NOMO-1 (cell line): ENCODE results near the gene SRPK2.

Experiments
- DNase-seq, 2 experiments: peaks; one replicate each; lab custom pipeline; 2025; ENCODE audit not compliant: unreplicated experiment in 2 of 2; lab: John Stamatoyannopoulos, UW

Gene SRPK2

DNA sequence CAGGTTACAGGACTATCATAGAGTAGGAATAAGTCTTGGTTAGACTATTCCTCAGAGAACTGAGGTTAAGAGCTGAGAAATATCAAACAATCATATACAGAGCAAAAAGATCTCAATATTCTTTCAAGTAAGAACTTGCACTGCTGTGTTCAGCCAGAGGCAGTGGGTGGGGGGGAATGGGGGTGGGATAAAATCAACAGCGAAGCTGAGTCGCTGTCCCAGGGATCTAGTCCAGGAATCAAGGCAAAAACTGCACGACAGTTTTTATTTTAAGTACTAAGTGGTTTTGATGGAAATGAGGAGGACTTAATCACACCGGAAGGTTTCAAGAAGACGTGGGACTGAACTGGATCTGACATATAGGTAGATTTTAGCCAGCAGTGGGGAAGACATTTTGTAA is 159.1 kb downstream of the SRPK2 start:
- no peak for DNase-seq

DNA sequence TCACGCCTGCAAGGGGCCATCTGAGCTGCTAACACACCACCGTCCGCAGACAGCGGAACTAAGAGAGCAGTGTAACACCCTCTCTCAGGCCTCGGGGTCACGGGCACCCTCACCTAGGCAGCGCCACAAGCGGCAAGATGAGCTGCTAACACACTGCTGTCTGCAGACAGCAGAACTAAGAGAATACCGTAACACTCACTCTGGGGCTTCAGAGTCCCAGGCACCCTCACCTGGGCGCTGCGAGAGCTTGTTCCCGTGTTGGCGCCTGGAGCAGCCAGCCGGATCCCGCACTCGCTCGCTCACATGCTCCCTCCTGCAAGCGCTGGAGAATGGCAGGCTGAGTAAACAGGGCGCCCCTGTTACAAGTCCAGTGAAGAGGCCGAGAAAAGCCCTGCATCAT is 160.2 kb downstream of the SRPK2 start:
- DNase-seq, result no peak

DNA sequence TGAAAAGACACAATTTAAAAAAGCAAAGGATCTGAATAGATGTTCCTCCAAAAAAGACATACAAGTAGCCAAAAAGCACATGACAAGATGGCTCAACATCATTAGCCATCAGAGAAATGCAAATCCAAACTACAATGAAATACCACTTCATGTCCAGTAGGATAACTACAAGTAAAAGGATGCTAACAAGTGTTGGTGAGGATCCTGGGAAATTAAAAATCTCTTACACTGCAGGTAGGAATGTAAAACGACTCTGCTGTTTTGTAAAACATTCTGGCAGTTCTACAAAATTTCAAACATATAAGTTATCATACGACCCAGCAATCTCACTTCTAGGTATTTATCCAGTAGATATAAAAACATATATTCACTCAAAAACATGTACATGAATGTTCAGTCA is 161.3 kb downstream of the SRPK2 start:
- DNase-seq, result no peak

DNA sequence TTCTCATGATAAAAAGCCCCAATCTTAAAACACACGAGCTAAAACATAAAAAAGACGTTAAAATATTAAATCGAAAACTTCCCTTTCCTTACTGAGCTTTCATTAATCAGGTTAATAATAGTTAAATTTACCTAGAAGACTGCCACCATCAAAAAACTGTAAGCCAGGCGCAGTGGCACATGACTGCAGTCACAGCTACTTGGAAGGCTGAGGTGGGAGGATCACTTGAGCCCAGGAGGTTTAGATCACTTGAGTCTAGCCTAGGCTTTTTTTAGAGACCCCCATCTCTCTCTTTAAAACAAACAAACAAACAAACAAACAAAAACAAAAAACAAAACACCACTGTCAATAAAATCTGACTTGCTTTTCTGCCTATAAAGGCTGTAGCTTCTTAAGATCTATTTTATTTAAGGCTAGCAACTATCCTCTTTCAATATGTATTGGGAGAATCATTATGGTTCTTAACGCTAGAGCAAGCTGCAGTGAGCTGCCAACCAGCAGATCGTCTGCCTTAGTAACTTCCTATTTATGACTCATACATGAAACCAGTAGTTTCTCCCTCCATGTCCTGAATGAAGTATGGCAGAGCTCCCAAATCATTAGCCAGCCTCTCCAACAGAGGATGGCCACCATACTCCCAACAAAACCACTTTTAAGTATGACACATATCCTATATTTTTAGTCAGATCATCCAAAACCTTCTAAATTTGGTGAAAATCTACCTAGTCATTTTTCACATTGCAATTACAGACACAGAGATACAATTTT is 163.7 kb downstream of the SRPK2 start:
- DNase-seq, result peak in 1 of 2 experiments; percentile 42

DNA sequence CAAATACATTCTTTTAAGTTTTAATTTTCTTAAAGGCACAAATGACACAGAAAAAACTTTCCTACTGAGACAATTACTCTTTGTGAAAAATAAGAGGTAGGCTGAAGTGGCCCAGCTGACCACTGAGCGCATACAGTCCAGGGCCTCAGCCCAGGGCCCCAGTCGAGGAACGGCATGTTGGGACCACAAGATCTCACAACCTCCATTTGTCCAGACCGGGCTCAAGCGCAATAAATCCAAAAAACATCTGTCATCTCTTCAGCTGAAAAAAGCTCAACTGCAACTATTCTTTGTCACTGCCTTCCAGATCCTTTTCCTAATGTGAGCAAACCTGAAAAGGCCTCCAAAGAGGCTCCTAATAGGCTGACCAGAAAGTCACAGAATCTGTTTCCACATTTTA is 165.8 kb downstream of the SRPK2 start:
- no peak for DNase-seq

DNA sequence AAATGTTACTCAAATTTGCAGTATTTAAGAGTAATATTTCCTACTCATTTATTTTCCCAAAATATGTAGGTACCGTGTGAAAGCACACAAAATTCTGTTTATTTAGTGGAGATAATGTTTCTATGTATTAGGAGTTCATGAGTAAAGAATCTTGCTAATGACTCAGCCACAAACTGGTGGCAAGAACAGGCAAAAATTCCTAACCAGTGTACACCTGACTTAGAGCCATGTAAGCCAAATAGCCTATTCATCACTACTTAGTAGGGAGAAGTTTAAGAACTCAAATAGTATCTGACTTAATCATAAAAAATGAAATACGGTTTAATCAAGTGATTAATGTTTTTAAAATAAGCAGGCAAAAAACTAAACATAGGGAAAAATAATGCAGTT is 169.0 kb downstream of the SRPK2 start:
- DNase-seq, result no peak

DNA sequence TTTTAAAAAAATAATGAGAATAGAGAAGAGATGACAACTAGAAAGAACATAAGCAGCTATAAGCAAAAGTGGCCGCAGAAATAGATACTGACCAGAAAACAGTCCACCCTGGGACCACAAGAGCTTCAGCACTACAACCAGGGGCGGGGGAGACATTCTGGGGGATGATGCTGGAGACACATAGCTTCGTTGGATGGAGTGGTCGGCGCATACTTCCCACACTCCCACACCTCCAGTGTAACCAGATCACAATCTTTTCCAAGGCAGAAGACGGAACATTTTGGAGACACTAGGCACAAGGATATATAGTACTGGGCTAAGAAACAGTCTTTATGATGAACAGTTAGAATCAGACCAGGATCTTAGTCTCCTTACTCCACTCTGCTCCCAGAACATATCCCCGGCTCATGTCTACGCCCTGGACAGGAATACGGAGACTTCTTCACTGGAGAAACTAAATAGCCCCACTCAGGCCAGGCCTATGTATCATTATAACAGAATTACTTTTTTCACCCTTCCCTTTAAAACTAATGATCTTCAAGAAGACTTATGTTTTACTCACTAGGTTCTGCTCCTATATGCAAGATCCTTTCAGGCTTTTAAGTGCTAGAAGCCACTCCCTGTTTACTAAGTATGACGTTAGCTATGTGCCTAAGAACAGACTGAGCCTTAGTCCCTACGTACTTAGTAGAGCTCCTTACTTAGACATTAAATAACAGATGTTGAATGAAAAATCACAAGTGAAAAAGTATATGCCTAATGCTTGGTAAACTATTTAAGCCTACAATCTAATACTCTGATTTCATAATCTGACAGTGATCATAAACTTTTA is 169.6 kb downstream of the SRPK2 start:
- no peak for DNase-seq

DNA sequence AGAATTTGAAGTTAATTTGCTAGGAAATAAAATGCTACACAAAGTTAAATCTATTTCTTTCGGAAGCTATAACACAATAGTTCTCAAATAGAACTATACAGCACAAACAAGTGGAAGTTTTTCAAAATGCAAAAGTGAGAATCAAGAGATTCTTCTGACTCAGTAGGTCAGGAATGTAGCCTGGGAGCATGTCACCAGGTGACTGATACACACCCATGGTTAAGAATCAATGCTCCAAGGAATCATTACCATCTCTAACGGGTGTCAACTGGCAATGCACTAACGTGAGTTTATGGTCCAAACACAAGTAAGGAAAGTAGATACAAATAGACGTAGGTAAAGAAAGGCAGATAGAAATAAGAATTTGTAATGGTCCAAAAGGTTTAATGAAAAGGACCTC is 170.5 kb downstream of the SRPK2 start:
- DNase-seq, result no peak

DNA sequence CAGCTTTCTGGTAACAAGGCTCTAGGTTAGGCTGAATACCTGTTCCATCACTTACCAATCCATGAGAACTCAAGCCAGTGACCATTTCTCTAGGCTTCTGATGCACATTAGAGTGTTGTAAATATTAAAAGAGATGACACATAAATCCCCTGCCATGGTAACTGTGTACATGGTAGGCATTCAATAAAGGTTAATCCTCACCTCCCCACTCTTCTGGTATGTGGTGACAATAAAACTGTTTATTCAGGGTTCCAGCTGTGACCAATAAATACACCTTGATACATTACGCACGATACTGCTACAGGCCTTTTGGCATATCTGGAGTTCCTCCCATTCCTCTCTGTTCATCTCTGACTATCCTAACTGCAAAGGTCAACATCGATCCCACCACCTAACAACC is 171.9 kb downstream of the SRPK2 start:
- no peak for DNase-seq

DNA sequence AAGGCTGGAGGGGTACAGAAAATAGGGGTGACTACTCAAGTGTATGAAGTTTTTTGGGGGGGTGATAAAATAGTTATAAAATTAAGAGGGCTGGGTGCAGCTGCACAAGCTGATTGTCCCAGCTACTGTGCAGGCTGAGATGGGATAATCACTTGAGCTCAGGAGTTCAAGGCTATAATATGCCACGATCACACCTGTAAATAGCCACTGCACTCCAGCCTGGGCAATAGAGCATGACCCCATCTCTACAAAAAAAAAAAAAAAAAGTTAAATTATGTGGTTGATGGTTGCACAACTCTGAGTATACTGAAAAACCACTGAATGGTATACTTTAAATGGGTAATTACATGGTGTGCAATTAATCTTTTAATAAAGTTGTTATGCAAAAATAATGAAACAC is 172.9 kb downstream of the SRPK2 start:
- no peak for DNase-seq

DNA sequence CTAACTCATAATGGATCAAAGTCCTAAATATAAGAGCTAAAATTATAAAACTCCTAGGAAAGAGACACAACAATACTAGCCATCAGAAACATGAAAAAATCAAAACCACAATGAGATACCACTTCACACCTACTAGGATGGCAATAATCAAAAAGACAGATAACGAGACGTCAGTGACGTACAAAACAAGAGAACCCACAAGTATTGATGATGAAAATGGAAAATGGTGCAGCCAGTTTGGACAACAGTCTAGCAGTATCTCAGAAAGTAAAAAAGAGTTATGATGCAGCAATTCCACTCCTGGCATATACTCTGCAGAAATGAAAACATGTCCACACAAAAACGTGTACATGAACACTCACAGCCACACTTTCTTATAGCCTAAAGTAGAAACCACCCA is 173.5 kb downstream of the SRPK2 start:
- DNase-seq, result no peak

DNA sequence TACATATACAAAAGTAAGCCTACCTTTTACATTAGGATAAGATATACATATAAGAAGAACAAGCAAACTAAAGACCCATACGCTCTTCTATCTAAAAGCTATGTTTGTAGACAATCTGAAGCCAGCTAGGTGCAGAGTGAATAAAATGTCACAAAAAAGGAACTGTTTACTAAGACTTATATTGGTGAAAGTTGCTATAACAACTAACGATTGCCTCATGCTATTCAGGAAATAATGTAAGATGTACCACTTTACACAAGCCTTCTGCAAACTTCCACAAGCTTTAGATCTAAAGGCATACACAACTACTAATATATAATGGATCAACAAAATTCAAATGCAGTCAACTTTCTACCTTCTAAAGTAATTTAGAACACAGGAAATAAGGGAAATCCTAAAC is 175.1 kb downstream of the SRPK2 start:
- peak in 1 of 2 experiments; percentile 75 for DNase-seq

DNA sequence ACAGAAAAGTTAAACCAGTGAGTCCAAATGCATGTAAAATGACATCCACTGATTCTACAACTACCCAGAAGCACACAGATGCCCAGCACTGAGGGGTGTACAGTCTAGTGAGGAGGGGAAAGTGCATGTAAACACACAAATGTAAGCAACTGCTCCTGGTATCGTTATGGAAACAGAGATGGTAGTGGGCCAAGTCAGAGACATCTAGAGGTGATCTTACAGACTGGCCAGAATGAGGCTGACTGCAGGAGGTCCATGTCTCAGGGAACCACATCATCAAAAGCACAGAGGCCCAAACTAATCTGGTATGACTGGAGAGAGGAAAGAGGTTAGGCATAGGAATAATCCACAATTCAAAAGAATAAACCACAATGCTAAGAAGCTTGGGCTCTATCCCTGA is 176.5 kb downstream of the SRPK2 start:
- no peak for DNase-seq

DNA sequence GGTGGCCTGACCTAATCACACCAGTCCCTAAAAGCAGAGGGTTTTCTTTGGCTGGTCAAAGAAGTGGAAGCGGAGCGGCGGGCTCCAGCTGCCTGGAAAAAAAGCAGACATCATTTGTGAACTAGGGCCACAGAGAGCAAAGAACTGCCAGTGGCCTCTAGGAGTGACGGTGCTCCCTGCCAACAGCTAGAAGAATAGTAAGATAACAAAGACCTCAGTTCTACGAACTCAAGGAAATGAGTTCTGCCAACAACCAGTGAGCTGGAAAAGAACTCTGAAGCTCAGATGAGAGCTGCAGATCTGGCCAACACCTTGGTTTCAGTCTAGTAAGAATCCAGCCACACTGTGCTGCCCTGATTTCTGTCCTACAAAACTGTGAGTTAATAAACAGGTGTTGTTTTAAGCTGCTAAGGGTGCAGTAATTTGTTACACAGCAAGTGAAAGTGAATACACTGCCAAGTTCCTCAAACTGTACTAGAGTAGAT is 178.0 kb downstream of the SRPK2 start:
- DNase-seq, result peak in 1 of 2 experiments; percentile 17

DNA sequence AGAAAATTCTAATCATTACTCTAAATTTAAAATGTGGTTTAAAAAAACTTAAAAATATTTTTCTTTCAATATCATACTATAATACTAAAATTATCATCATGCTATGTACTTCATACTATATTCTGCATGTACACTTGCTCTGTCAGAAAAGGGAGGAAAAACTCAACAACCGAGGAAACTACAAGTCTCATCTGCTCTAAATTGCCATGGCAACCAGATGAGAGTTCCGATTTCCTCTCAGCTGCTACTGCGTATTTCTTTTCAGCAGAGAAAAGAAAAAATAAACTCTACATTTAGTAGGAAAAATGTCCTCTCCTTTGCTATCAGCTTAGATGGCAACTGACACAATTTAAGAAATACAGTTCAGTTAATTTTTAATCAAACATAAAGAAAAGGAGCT is 178.9 kb downstream of the SRPK2 start:
- no peak for DNase-seq

DNA sequence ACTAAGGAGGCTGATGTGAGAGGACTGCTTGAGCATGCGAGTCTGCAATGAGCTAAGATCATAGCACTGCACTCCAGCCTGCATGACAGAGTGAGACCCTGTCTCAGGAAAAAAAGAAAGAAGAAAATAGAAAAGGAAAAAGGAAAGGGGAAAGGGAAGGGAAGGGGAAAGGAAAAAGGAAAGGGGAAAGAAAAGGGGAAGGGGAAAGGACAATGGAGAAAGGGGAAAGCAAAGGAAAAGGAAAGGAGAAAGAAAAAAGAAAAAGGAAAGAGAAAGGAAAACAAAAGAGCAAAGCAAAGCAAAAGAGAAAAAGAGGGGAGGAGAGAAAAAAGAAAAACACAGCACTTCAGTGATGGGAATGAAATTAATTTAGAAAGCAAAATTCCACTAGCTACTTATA is 179.3 kb downstream of the SRPK2 start:
- DNase-seq, result no peak

DNA sequence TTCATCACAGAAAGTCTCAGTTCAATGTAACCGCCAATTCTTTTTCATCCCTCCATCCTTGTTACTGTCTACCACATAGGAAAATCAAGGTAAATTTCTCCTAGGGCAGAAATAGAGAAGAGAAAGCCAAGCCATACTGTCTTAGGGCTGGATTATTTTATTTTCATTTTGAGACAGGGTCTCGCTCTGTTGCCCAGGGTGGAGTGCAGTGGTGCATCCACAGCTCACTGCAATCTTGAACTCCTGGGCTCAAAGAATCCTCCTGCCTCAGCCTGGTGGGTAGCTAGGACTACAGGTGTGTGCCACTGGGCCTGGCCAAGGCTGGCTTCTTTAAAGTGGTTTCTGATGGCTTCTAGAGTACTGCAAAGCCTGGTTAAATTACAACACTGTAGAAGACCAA is 181.7 kb downstream of the SRPK2 start:
- DNase-seq, result no peak

DNA sequence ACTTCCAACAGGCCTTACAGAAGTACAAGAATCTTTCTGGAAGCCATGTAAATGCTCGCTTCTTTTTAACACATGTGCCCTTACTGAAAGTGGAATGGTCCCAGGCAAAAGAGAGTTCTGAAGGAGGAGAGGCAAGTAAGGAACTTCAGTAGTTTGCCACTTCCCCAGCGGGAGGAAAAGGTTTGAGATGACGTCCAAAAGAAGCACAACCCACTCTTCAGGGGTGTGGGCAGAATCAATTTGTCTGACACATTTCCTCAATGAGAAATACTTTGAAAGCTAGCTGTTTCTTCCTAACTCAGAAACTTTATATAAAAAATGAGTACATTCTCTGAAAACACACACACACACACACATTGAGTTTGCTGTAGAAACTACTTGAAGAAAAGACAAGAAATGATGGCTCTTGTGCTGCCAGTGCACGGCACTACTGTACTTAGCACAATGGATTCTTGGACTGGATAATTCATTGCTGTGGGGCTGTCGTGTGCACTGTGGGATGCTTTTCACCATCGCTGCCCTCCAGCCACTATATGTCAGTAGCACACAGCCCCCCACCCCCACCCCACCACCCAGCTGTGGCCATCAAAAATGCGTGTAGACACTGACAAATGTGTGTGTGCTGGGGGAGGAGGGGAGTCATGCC is 183.0 kb downstream of the SRPK2 start:
- no peak for DNase-seq

DNA sequence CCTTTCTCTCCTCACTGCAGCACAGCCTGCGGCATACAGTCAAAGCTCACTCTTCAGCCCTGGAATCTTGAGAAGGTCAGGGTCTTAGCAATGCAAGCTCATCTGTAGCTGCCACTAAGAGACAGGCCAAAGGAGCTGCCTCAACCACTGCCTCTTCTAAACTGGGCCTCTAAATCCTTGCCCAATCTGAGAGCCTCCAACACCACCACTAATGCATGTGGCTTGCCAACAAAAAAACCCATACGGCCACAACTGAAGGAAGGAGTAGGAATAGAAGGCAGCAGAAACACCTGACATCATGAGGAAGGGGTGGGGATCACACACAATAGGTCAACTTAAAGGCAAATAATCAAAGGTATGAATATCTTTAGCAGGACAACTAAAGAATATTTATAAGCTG is 183.8 kb downstream of the SRPK2 start:
- DNase-seq, result no peak

DNA sequence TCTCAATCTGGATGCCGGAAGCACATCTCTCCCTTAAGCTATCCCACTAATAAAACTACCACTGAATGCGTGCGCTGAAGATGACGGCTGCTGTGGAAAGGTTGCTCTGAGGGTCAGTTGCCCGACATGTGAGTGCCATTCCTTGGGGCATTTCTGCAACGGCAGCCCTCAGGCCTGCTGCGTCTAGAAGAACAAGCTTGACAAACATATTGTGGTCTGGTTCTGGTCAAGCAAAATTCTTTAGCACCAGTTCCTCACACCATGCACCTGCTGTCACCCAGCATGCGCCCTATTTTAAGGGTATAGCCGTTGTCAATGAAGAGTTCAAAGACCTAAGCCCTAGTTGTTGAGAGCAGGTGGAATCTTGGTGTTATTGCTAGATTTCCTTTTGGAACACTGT is 184.2 kb downstream of the SRPK2 start:
- DNase-seq, result no peak

DNA sequence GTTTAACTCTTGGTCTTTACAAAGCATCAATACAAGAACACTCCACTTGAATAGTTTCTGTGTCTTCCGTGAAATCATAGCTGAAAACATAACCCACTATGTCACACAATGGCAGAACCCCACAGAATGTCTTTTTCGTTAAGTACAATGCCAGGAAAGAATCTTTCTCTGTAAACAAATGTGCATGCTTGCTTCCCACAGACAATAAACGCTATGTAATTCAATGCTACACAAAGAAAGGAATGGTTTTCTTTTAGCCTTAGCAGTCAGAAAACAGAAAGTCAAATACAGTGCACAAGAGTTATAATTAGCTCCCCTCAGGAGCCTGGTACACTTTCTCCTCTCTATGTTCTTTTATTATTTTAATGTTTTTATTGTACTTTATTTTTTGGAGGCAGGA is 186.1 kb downstream of the SRPK2 start:
- DNase-seq, result no peak

DNA sequence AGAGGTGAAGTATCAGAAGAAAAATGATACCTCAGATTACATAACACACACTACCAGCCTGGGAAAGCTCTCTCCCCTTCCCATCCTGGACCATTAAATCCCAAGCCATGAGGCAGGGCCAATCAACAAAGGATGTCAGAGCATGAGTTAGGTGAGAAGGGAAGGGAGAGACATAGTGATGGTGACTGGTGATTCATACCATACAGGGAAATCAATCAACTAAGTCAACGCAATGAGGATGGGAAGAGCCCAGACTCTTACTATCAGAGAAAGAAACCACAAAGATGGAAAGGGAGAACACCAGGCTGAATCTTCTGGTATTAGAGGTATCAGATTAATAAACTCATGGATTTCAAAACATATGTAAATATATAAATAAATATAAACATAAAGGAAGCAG is 189.3 kb downstream of the SRPK2 start:
- DNase-seq, result no peak
